ENCODE results near the gene CACNA1B. TPM values are rescaled to one million over a fixed set of nuclear protein-coding genes. Genes with fewer than 3 reads are reported as not detected.

CACNA1B gene
- under 0.01 TPM in 1 of 2 replicates, not detected in the other for total RNA-seq

GRCh38 chr9:137877506-137878122 is at the start of gene CACNA1B:
Gene CACNA1B (plus strand): TSS chr9:137877782. CDS start chr9:137877934, 152 bp downstream.

All from tracheal epithelial cell (primary cell).